ENCODE results near the gene STON1.
"Not testable (repeated sequence)": the region's sequence is repeated elsewhere in the genome, so short reads cannot be mapped to it uniquely, and the experiment has no call there.

Gene STON1

GRCh38 chr2:48589170-48589767 is 59.3 kb downstream of the STON1 start:
- no peaks in the 10 kb centered on the region for H3K27me3 ChIP-seq (ENCODE audit: control insufficient read depth, insufficient read depth, low read length)
- no peaks in the 10 kb centered on the region for H3K36me3 ChIP-seq (ENCODE audit: control insufficient read depth, insufficient read depth, low read length)
- no peak for DNase-seq (ENCODE audit: low read depth, low spot score)
- 0 out of 2 replicates have a peak, but pooled peaks cover 2% of the 10 kb centered on the region for H3K4me1 ChIP-seq (ENCODE audit: control insufficient read depth, insufficient read depth, low read length)
- no peak overlapping the region for H3K4me3 ChIP-seq (ENCODE audit: low read length)
- H3K27ac ChIP-seq (ENCODE audit: low read length) = no peak overlapping the region
- H3K9me3 ChIP-seq (ENCODE audit: control insufficient read depth, insufficient read depth, low read length) = no peaks in the 10 kb centered on the region
- WGBS (ENCODE audit: insufficient coverage, insufficient read length) = no CpG with 5 or more reads among the region's 5 CpGs

GRCh38 chr2:48590017-48590416 is 60.1 kb downstream of the STON1 start:
- Histone ChIP-seq H3K27me3 (ENCODE audit: control insufficient read depth, insufficient read depth, low read length) (no peaks in the 10 kb centered on the region), H3K4me3 (ENCODE audit: low read length) (no peak overlapping the region), H3K36me3 (ENCODE audit: control insufficient read depth, insufficient read depth, low read length) (no peaks in the 10 kb centered on the region), H3K27ac (ENCODE audit: low read length) (no peak overlapping the region), H3K9me3 (ENCODE audit: control insufficient read depth, insufficient read depth, low read length) (no peaks in the 10 kb centered on the region), H3K4me1 (ENCODE audit: control insufficient read depth, insufficient read depth, low read length) (0 out of 2 replicates have a peak, but pooled peaks cover 2% of the 10 kb centered on the region)
- WGBS (ENCODE audit: insufficient coverage, insufficient read length) = no CpG with 5 or more reads among the region's 1 CpG
- DNase-seq (ENCODE audit: low read depth, low spot score) = no peak

GRCh38 chr2:48592067-48592466 is 62.1 kb downstream of the STON1 start:
- no peaks in the 10 kb centered on the region for H3K4me1 ChIP-seq (ENCODE audit: control insufficient read depth, insufficient read depth, low read length)
- no peaks in the 10 kb centered on the region for H3K27me3 ChIP-seq (ENCODE audit: control insufficient read depth, insufficient read depth, low read length)
- DNase-seq (ENCODE audit: low read depth, low spot score) = no peak
- H3K27ac ChIP-seq (ENCODE audit: low read length) = no peak overlapping the region
- no CpG with 5 or more reads among the region's 2 CpGs for WGBS (ENCODE audit: insufficient coverage, insufficient read length)
- no peaks in the 10 kb centered on the region for H3K36me3 ChIP-seq (ENCODE audit: control insufficient read depth, insufficient read depth, low read length)
- H3K9me3 ChIP-seq (ENCODE audit: control insufficient read depth, insufficient read depth, low read length) = no peaks in the 10 kb centered on the region
- no peak overlapping the region for H3K4me3 ChIP-seq (ENCODE audit: low read length)

- DNase-seq (ENCODE audit: low read depth, low spot score); H3K4me1 ChIP-seq (ENCODE audit: control insufficient read depth, insufficient read depth, low read length); H3K4me3 ChIP-seq (ENCODE audit: low read length); H3K27me3 ChIP-seq (ENCODE audit: control insufficient read depth, insufficient read depth, low read length); H3K36me3 ChIP-seq (ENCODE audit: control insufficient read depth, insufficient read depth, low read length); H3K27ac ChIP-seq (ENCODE audit: low read length); H3K9me3 ChIP-seq (ENCODE audit: control insufficient read depth, insufficient read depth, low read length): not testable (repeated sequence)
- no CpG with 5 or more reads among the region's 7 CpGs for WGBS (ENCODE audit: insufficient coverage, insufficient read length)
These were observed 66.8 kb downstream of the STON1 start for GRCh38 chr2:48596751-48597150.

- H3K36me3 ChIP-seq (ENCODE audit: control insufficient read depth, insufficient read depth, low read length) = no peaks in the 10 kb centered on the region
- no CpG with 5 or more reads among the region's 2 CpGs for WGBS (ENCODE audit: insufficient coverage, insufficient read length)
- H3K27ac ChIP-seq (ENCODE audit: low read length) = no peak overlapping the region
- no peak overlapping the region for H3K4me3 ChIP-seq (ENCODE audit: low read length)
- no peaks in the 10 kb centered on the region for H3K9me3 ChIP-seq (ENCODE audit: control insufficient read depth, insufficient read depth, low read length)
- H3K4me1 ChIP-seq (ENCODE audit: control insufficient read depth, insufficient read depth, low read length) = no peaks in the 10 kb centered on the region
- no peaks in the 10 kb centered on the region for H3K27me3 ChIP-seq (ENCODE audit: control insufficient read depth, insufficient read depth, low read length)
- DNase-seq (ENCODE audit: low read depth, low spot score) = no peak
These were observed 67.5 kb downstream of the STON1 start for GRCh38 chr2:48597492-48597891.

- Histone ChIP-seq H3K36me3 (ENCODE audit: control insufficient read depth, insufficient read depth, low read length) (no peaks in the 10 kb centered on the region), H3K27me3 (ENCODE audit: control insufficient read depth, insufficient read depth, low read length) (no peaks in the 10 kb centered on the region), H3K27ac (ENCODE audit: low read length) (no peak overlapping the region), H3K4me3 (ENCODE audit: low read length) (no peak overlapping the region), H3K9me3 (ENCODE audit: control insufficient read depth, insufficient read depth, low read length) (no peaks in the 10 kb centered on the region), H3K4me1 (ENCODE audit: control insufficient read depth, insufficient read depth, low read length) (no peaks in the 10 kb centered on the region)
- DNase-seq (ENCODE audit: low read depth, low spot score) = no peak
- WGBS (ENCODE audit: insufficient coverage, insufficient read length) = no CpG with 5 or more reads among the region's 4 CpGs
These were observed 70.4 kb downstream of the STON1 start for GRCh38 chr2:48600204-48600813.

- no peak for DNase-seq (ENCODE audit: low read depth, low spot score)
- H3K4me3 ChIP-seq (ENCODE audit: low read length) = no peak overlapping the region
- no CpG with 5 or more reads among the region's 3 CpGs for WGBS (ENCODE audit: insufficient coverage, insufficient read length)
- no peaks in the 10 kb centered on the region for H3K4me1 ChIP-seq (ENCODE audit: control insufficient read depth, insufficient read depth, low read length)
- no peaks in the 10 kb centered on the region for H3K9me3 ChIP-seq (ENCODE audit: control insufficient read depth, insufficient read depth, low read length)
- H3K36me3 ChIP-seq (ENCODE audit: control insufficient read depth, insufficient read depth, low read length) = no peaks in the 10 kb centered on the region
- H3K27me3 ChIP-seq (ENCODE audit: control insufficient read depth, insufficient read depth, low read length) = no peaks in the 10 kb centered on the region
- no peak overlapping the region for H3K27ac ChIP-seq (ENCODE audit: low read length)
These were observed 71.0 kb downstream of the STON1 start for GRCh38 chr2:48600917-48601316.

GRCh38 chr2:48601349-48601748 is 71.4 kb downstream of the STON1 start:
- no peaks in the 10 kb centered on the region for H3K27me3 ChIP-seq (ENCODE audit: control insufficient read depth, insufficient read depth, low read length)
- no peak overlapping the region for H3K27ac ChIP-seq (ENCODE audit: low read length)
- H3K4me1 ChIP-seq (ENCODE audit: control insufficient read depth, insufficient read depth, low read length) = no peaks in the 10 kb centered on the region
- peak; percentile 25 for DNase-seq (ENCODE audit: low read depth, low spot score)
- no peaks in the 10 kb centered on the region for H3K9me3 ChIP-seq (ENCODE audit: control insufficient read depth, insufficient read depth, low read length)
- no peak overlapping the region for H3K4me3 ChIP-seq (ENCODE audit: low read length)
- H3K36me3 ChIP-seq (ENCODE audit: control insufficient read depth, insufficient read depth, low read length) = no peaks in the 10 kb centered on the region
- WGBS (ENCODE audit: insufficient coverage, insufficient read length) = no CpG with 5 or more reads among the region's 7 CpGs

GRCh38 chr2:48605482-48606175 is 75.7 kb downstream of the STON1 start:
- H3K36me3 ChIP-seq (ENCODE audit: control insufficient read depth, insufficient read depth, low read length) = no peaks in the 10 kb centered on the region
- no peak overlapping the region for H3K4me3 ChIP-seq (ENCODE audit: low read length)
- no peaks in the 10 kb centered on the region for H3K9me3 ChIP-seq (ENCODE audit: control insufficient read depth, insufficient read depth, low read length)
- no peak overlapping the region for H3K27ac ChIP-seq (ENCODE audit: low read length)
- no peaks in the 10 kb centered on the region for H3K27me3 ChIP-seq (ENCODE audit: control insufficient read depth, insufficient read depth, low read length)
- H3K4me1 ChIP-seq (ENCODE audit: control insufficient read depth, insufficient read depth, low read length) = no peaks in the 10 kb centered on the region
- no peak for DNase-seq (ENCODE audit: low read depth, low spot score)
- no CpG with 5 or more reads among the region's 5 CpGs for WGBS (ENCODE audit: insufficient coverage, insufficient read length)

GRCh38 chr2:48607307-48608014 is 77.5 kb downstream of the STON1 start:
- Histone ChIP-seq H3K9me3 (ENCODE audit: control insufficient read depth, insufficient read depth, low read length) (no peaks in the 10 kb centered on the region), H3K27me3 (ENCODE audit: control insufficient read depth, insufficient read depth, low read length) (no peaks in the 10 kb centered on the region), H3K36me3 (ENCODE audit: control insufficient read depth, insufficient read depth, low read length) (no peaks in the 10 kb centered on the region), H3K4me1 (ENCODE audit: control insufficient read depth, insufficient read depth, low read length) (no peaks in the 10 kb centered on the region), H3K27ac (ENCODE audit: low read length) (no peak overlapping the region), H3K4me3 (ENCODE audit: low read length) (no peak overlapping the region)
- no CpG with 5 or more reads among the region's 10 CpGs for WGBS (ENCODE audit: insufficient coverage, insufficient read length)
- DNase-seq (ENCODE audit: low read depth, low spot score) = no peak

All from iPS DF 6.9 (cell line).